SIG-M5 treated with dmso at 0.1 percent for 504 hours (cell line): ENCODE results near the gene RGL4.
"Not testable (repeated sequence)": the region's sequence is repeated elsewhere in the genome, so short reads cannot be mapped to it uniquely, and the experiment has no call there.

ENCODE experiments used
- DNase-seq: peaks from one replicate; lab custom pipeline; 2025; ENCODE audit not compliant: unreplicated experiment; lab: John Stamatoyannopoulos, UW

Gene RGL4

GRCh38 chr22:23690713-23691112 lies at the start of gene RGL4:
RGL4 (plus strand) TSS chr22:23691013; CDS start chr22:23692031, 1,018 bp downstream.
- no peak for DNase-seq

GRCh38 chr22:23646526-23646925 lies 44.3 kb upstream of the RGL4 start:
- not testable (repeated sequence) for DNase-seq

- no peak for DNase-seq
These were observed 41.7 kb upstream of the RGL4 start for GRCh38 chr22:23649071-23649501.

- no peak for DNase-seq
These were observed 39.1 kb upstream of the RGL4 start for GRCh38 chr22:23651676-23652075.

GRCh38 chr22:23652286-23652685 lies 38.5 kb upstream of the RGL4 start:
- DNase-seq: no peak

- no peak for DNase-seq
These were observed 38.1 kb upstream of the RGL4 start for GRCh38 chr22:23652711-23653110.

- DNase-seq: no peak
These were observed 34.8 kb upstream of the RGL4 start for GRCh38 chr22:23655891-23656475.

- DNase-seq: no peak
These were observed 33.1 kb upstream of the RGL4 start for GRCh38 chr22:23657727-23658126.

- not testable (repeated sequence) for DNase-seq
These were observed 30.4 kb upstream of the RGL4 start for GRCh38 chr22:23660381-23660780.

- DNase-seq: no peak
These were observed 20.2 kb upstream of the RGL4 start for GRCh38 chr22:23670378-23671295.

- DNase-seq: not testable (repeated sequence)
These were observed 19.4 kb upstream of the RGL4 start for GRCh38 chr22:23671387-23671786.

GRCh38 chr22:23672307-23673049 lies 18.3 kb upstream of the RGL4 start:
- DNase-seq: not testable (repeated sequence)

- DNase-seq: no peak
These were observed 17.7 kb upstream of the RGL4 start for GRCh38 chr22:23673050-23673620.

GRCh38 chr22:23673826-23674690 lies 16.8 kb upstream of the RGL4 start:
- no peak for DNase-seq

- DNase-seq: not testable (repeated sequence)
These were observed 15.8 kb upstream of the RGL4 start for GRCh38 chr22:23674886-23675501.

- no peak for DNase-seq
These were observed 15.1 kb upstream of the RGL4 start for GRCh38 chr22:23675502-23676415.

- DNase-seq: not testable (repeated sequence)
These were observed 13.7 kb upstream of the RGL4 start for GRCh38 chr22:23676841-23677700.

GRCh38 chr22:23677701-23677995 lies 13.2 kb upstream of the RGL4 start:
- DNase-seq: no peak
